ENCODE data around the gene AMBRA1.
A peak's percentile ranks its signal among the peaks of the same experiment; 100 is the strongest.
"Not testable (repeated sequence)": the region's sequence is repeated elsewhere in the genome, so short reads cannot be mapped to it uniquely, and the experiment has no call there.

Gene AMBRA1

GRCh38 chr11:46522682-46523281 is 71.0 kb downstream of the AMBRA1 start:
- TF ChIP-seq CTCF (IDR thresholded peaks at IDR 0.05; ENCODE audit: low read depth, low read length), result no peak
- H3K4me3 ChIP-seq (ENCODE audit: low read depth, low read length), result no peak overlapping the region
- DNase-seq (ENCODE audit: low read depth, low spot score), result no peak
- in situ Hi-C loops (cut with HindIII; ENCODE audit: low sequenced_read_pairs), result no loop called here

- in situ Hi-C loops (cut with HindIII; ENCODE audit: low sequenced_read_pairs), result no loop called here
- TF ChIP-seq CTCF (IDR thresholded peaks at IDR 0.05; ENCODE audit: low read depth, low read length), result peak; percentile 45
- H3K4me3 ChIP-seq (ENCODE audit: low read depth, low read length), result no peak overlapping the region
- DNase-seq (ENCODE audit: low read depth, low spot score), result peak; percentile 75
These were observed 71.7 kb downstream of the AMBRA1 start for GRCh38 chr11:46521961-46522681.

GRCh38 chr11:46520971-46521745 is 72.7 kb downstream of the AMBRA1 start:
- TF ChIP-seq CTCF (IDR thresholded peaks at IDR 0.05; ENCODE audit: low read depth, low read length), result no peak
- peak; percentile 80 for DNase-seq (ENCODE audit: low read depth, low spot score)
- H3K4me3 ChIP-seq (ENCODE audit: low read depth, low read length), result no peak overlapping the region
- in situ Hi-C loops (cut with HindIII; ENCODE audit: low sequenced_read_pairs), result no loop called here

- in situ Hi-C loops (cut with HindIII; ENCODE audit: low sequenced_read_pairs), result no loop called here
- DNase-seq (ENCODE audit: low read depth, low spot score), result no peak
- H3K4me3 ChIP-seq (ENCODE audit: low read depth, low read length), result no peak overlapping the region
- no peak for TF ChIP-seq CTCF (IDR thresholded peaks at IDR 0.05; ENCODE audit: low read depth, low read length)
These were observed 74.5 kb downstream of the AMBRA1 start for GRCh38 chr11:46519351-46519750.

- H3K4me3 ChIP-seq (ENCODE audit: low read depth, low read length); DNase-seq (ENCODE audit: low read depth, low spot score); in situ Hi-C loops (cut with HindIII; ENCODE audit: low sequenced_read_pairs): not testable (repeated sequence)
These were observed 74.9 kb downstream of the AMBRA1 start for GRCh38 chr11:46518928-46519327.

GRCh38 chr11:46514370-46514769 is 79.5 kb downstream of the AMBRA1 start:
- DNase-seq (ENCODE audit: low read depth, low spot score), result no peak
- in situ Hi-C loops (cut with HindIII; ENCODE audit: low sequenced_read_pairs), result no loop called here
- no peak for TF ChIP-seq CTCF (IDR thresholded peaks at IDR 0.05; ENCODE audit: low read depth, low read length)
- H3K4me3 ChIP-seq (ENCODE audit: low read depth, low read length), result no peak overlapping the region

- in situ Hi-C loops (cut with HindIII; ENCODE audit: low sequenced_read_pairs), result no loop called here
- no peak for TF ChIP-seq CTCF (IDR thresholded peaks at IDR 0.05; ENCODE audit: low read depth, low read length)
- H3K4me3 ChIP-seq (ENCODE audit: low read depth, low read length), result no peak overlapping the region
- peak; percentile 61 for DNase-seq (ENCODE audit: low read depth, low spot score)
These were observed 79.9 kb downstream of the AMBRA1 start for GRCh38 chr11:46513934-46514342.
